Measurements from ENCODE around the gene FILIP1.

FILIP1 gene

DNA sequence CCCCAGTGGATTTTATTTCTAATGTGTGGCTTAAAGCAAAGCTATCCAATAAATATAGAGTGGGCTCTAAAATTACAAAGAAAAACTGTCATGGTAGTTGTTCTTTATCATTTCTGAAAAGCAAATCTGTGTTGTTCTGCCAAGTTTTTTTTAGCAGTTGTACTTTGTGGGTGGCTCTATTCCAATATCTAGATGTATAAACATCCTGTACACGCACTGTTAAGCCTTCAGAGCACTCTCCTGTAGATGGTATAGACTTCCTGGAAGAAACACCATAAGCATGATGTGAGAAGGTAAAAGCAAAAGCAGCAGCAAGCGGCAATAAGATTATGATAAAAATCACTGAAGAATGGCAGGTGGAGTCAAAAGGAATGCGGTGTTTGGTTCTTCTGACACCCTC is 187.5 kb downstream of the FILIP1 start:
- no peak overlapping the region for H3K27ac ChIP-seq (ENCODE audit: low read depth, low read length)
- H3K4me2 ChIP-seq (ENCODE audit: low read depth, low read length, poor library complexity, severe bottlenecking) = no peak overlapping the region
- H3K36me3 ChIP-seq (ENCODE audit: low read length) = no peaks in the 10 kb centered on the region
- H2AFZ ChIP-seq (ENCODE audit: low read depth, low read length, severe bottlenecking) = no peak overlapping the region
- H3K9ac ChIP-seq (ENCODE audit: low read length) = no peak overlapping the region
- H4K20me1 ChIP-seq (ENCODE audit: low read depth, low read length) = no peaks in the 10 kb centered on the region
- TF ChIP-seq EZH2phosphoT487 (conservative IDR thresholded peaks at IDR 0.05; ENCODE audit: low read length) = no peak
- TF ChIP-seq, protein P1, sequence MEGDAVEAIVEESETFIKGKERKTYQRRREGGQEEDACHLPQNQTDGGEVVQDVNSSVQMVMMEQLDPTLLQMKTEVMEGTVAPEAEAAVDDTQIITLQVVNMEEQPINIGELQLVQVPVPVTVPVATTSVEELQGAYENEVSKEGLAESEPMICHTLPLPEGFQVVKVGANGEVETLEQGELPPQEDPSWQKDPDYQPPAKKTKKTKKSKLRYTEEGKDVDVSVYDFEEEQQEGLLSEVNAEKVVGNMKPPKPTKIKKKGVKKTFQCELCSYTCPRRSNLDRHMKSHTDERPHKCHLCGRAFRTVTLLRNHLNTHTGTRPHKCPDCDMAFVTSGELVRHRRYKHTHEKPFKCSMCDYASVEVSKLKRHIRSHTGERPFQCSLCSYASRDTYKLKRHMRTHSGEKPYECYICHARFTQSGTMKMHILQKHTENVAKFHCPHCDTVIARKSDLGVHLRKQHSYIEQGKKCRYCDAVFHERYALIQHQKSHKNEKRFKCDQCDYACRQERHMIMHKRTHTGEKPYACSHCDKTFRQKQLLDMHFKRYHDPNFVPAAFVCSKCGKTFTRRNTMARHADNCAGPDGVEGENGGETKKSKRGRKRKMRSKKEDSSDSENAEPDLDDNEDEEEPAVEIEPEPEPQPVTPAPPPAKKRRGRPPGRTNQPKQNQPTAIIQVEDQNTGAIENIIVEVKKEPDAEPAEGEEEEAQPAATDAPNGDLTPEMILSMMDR (IDR thresholded peaks at IDR 0.05; ENCODE audit: insufficient read depth, low read length, poor library complexity, severe bottlenecking) = no peak
- H3F3A ChIP-seq (ENCODE audit: insufficient read depth) = no peaks in the 10 kb centered on the region
- no peak overlapping the region for H3K4me3 ChIP-seq (ENCODE audit: insufficient read depth, low read length, poor library complexity, severe bottlenecking)
- no peaks in the 10 kb centered on the region for H3K27me3 ChIP-seq (ENCODE audit: low read length)
- no peaks in the 10 kb centered on the region for H3K9me2 ChIP-seq (replicated peaks; ENCODE audit: insufficient read depth, low read length)
- H3K9me3 ChIP-seq (ENCODE audit: insufficient read depth, low read length) = no peaks in the 10 kb centered on the region
- no peaks in the 10 kb centered on the region for H3K79me2 ChIP-seq (ENCODE audit: insufficient read depth, low read length)

DNA sequence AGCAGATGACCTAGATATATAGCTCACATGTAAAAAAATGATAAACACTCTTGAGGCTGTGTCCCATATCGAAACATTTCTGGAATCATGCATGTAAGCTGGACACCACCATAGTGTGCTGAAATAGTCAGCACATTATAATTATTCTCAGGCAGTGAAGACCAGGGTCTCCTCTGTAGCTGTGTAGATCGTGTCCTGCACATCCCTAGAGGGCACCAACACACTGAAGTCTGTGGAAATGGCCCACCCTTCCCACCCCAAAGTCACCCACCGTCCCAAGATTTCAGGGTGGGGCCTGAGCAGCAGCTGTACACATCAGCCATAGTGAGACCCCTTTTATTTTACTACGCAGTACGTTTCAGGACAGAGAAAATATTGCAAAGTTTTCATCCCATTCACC is 188.0 kb downstream of the FILIP1 start:
- no peaks in the 10 kb centered on the region for H3K9me3 ChIP-seq (ENCODE audit: insufficient read depth, low read length)
- H3K79me2 ChIP-seq (ENCODE audit: insufficient read depth, low read length) = no peaks in the 10 kb centered on the region
- H4K20me1 ChIP-seq (ENCODE audit: low read depth, low read length) = no peaks in the 10 kb centered on the region
- H3K4me2 ChIP-seq (ENCODE audit: low read depth, low read length, poor library complexity, severe bottlenecking) = no peak overlapping the region
- H3K27ac ChIP-seq (ENCODE audit: low read depth, low read length) = no peak overlapping the region
- TF ChIP-seq EZH2phosphoT487 (conservative IDR thresholded peaks at IDR 0.05; ENCODE audit: low read length) = no peak
- TF ChIP-seq, protein P1 (IDR thresholded peaks at IDR 0.05; ENCODE audit: insufficient read depth, low read length, poor library complexity, severe bottlenecking) = no peak
- H2AFZ ChIP-seq (ENCODE audit: low read depth, low read length, severe bottlenecking) = no peak overlapping the region
- no peaks in the 10 kb centered on the region for H3K36me3 ChIP-seq (ENCODE audit: low read length)
- H3K27me3 ChIP-seq (ENCODE audit: low read length) = no peaks in the 10 kb centered on the region
- H3K9ac ChIP-seq (ENCODE audit: low read length) = no peak overlapping the region
- H3F3A ChIP-seq (ENCODE audit: insufficient read depth) = no peaks in the 10 kb centered on the region
- no peak overlapping the region for H3K4me3 ChIP-seq (ENCODE audit: insufficient read depth, low read length, poor library complexity, severe bottlenecking)
- H3K9me2 ChIP-seq (replicated peaks; ENCODE audit: insufficient read depth, low read length) = no peaks in the 10 kb centered on the region

DNA sequence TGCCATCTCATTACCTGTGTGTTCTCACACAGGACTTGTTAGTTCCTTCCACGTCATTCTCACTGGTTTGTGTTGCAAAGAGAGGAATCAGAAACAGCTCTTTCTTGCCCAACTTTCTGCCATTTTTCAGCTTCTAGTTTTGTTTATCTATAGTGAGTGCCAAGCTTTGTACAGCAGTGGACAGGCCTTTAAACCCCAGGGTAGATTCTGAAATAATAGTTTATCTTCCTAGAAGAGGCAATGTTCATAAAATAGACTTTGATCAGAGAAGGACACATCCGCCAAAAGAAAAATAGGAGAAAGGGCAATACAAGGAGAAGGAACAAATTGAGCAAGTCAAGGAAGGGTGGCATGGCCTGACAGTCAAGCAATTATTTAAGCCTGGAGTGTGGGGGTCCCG is 191.3 kb downstream of the FILIP1 start:
- Histone ChIP-seq H3K9me3 (ENCODE audit: insufficient read depth, low read length) (no peaks in the 10 kb centered on the region), H3K79me2 (ENCODE audit: insufficient read depth, low read length) (no peaks in the 10 kb centered on the region), H3K9ac (ENCODE audit: low read length) (no peak overlapping the region), H3K4me2 (ENCODE audit: low read depth, low read length, poor library complexity, severe bottlenecking) (no peak overlapping the region), H4K20me1 (ENCODE audit: low read depth, low read length) (no peaks in the 10 kb centered on the region), H2AFZ (ENCODE audit: low read depth, low read length, severe bottlenecking) (no peak overlapping the region), H3K9me2 (replicated peaks; ENCODE audit: insufficient read depth, low read length) (no peaks in the 10 kb centered on the region), H3F3A (ENCODE audit: insufficient read depth) (no peaks in the 10 kb centered on the region), H3K4me3 (ENCODE audit: insufficient read depth, low read length, poor library complexity, severe bottlenecking) (no peak overlapping the region), H3K36me3 (ENCODE audit: low read length) (no peaks in the 10 kb centered on the region), H3K27ac (ENCODE audit: low read depth, low read length) (no peak overlapping the region), H3K27me3 (ENCODE audit: low read length) (no peaks in the 10 kb centered on the region)
- TF ChIP-seq, protein P1 (IDR thresholded peaks at IDR 0.05; ENCODE audit: insufficient read depth, low read length, poor library complexity, severe bottlenecking) = no peak
- no peak for TF ChIP-seq EZH2phosphoT487 (conservative IDR thresholded peaks at IDR 0.05; ENCODE audit: low read length)

All from SU-DHL-6 (cell line).